ENCODE data around the gene TTC28. TPM values are rescaled to one million over a fixed set of nuclear protein-coding genes. Genes with fewer than 3 reads are reported as not detected.

TTC28 gene
- total and polyA plus RNA-seq, 10 of the 15 experiments (the other 5 are each of a cell fraction or from before 2014, with no cell fraction given), result 0.15 to 8.4 (median 1.4) TPM

GRCh38 chr22:28560046-28560742 is 119.4 kb downstream of the TTC28 start:
- RAD21 ChIA-PET (ENCODE audit: unreplicated experiment), result no interaction called here
- 62% methylated on average over 2 of the region's 2 CpGs for WGBS (ENCODE audit: insufficient coverage, insufficient replicate concordance, low lambda C conversion rate, missing lambda C conversion rate)
- intact Hi-C loops (cut with micrococcal nuclease; ENCODE audit: unreplicated experiment) (no loop called here), in situ Hi-C loops (cut with MboI) (no loop called here)
- Histone ChIP-seq H4K20me1 (ENCODE audit: control insufficient read depth, insufficient read depth) (no peaks in the 10 kb centered on the region), H3K4me3 (no peak overlapping the region), H2AFZ (ENCODE audit: control insufficient read depth, low read depth, low read length) (no peak overlapping the region), H3K9me3 (replicated peaks; ENCODE audit: control insufficient read depth, insufficient read depth, low read length) (no peaks in the 10 kb centered on the region), H3K79me2 (ENCODE audit: control insufficient read depth, insufficient read depth, low read length) (no peaks in the 10 kb centered on the region), H3K9ac (ENCODE audit: control insufficient read depth, insufficient read depth, low read length) (no peak overlapping the region), H3K27ac (ENCODE audit: control insufficient read depth, insufficient read depth) (no peak overlapping the region), H3K4me1 (ENCODE audit: control insufficient read depth, insufficient read depth, low read length) (no peaks in the 10 kb centered on the region), H3K27me3 (replicated peaks in 1 of 2; ENCODE audit: control insufficient read depth in 2 of 2, insufficient read depth in 2 of 2, low read length in 1 of 2) (no peaks in the 10 kb centered on the region; a peak in 1 of 4 replicates), H3K36me3 (ENCODE audit: control insufficient read depth in 2 of 2, insufficient read depth in 2 of 2, low read length in 1 of 2) (no peaks in the 10 kb centered on the region), H3K4me2 (ENCODE audit: control insufficient read depth, insufficient read depth) (no peak overlapping the region)
- FAIRE-seq (no peak), ATAC-seq (no peak), DNase-seq (ENCODE audit: low read depth, low spot score) (no peak)
- POLR2A ChIA-PET, result no interaction called here
- SMC1A ChIA-PET (ENCODE audit: uncharacterized antibody, unreplicated experiment), result no interaction called here
- CTCF ChIA-PET, result no interaction called here
- TF ChIP-seq HCFC1 (IDR thresholded peaks at IDR 0.05; ENCODE audit: low read length) (no peak), PML (IDR thresholded peaks at IDR 0.05; ENCODE audit: low read length) (no peak), IKZF2 (IDR thresholded peaks at IDR 0.05) (no peak), MYB (IDR thresholded peaks at IDR 0.05; ENCODE audit: borderline replicate concordance, low read depth, low read length) (no peak), ZBTB40 (IDR thresholded peaks at IDR 0.05; ENCODE audit: borderline replicate concordance) (no peak), BRCA1 (IDR thresholded peaks at IDR 0.05; ENCODE audit: low read depth, low read length) (no peak), TCF12 (IDR thresholded peaks at IDR 0.05; ENCODE audit: low read depth, low read length) (no peak), POLR2AphosphoS5 (IDR thresholded peaks at IDR 0.05; ENCODE audit: low read length) (no peak), NFYB (IDR thresholded peaks at IDR 0.05; ENCODE audit: insufficient read depth, low read depth, low read length) (no peak), RBBP5 (conservative IDR thresholded peaks at IDR 0.05) (no peak), ETV6 (conservative IDR thresholded peaks at IDR 0.05 in 1 of 2, IDR thresholded peaks at IDR 0.05 in 1 of 2; ENCODE audit: borderline replicate concordance in 1 of 2, low read depth in 1 of 2) (no peak), MLLT1 (IDR thresholded peaks at IDR 0.05) (no peak), SKIL (IDR thresholded peaks at IDR 0.05; ENCODE audit: low read depth, poor library complexity, severe bottlenecking) (no peak), KLF5 (IDR thresholded peaks at IDR 0.05; ENCODE audit: partially characterized antibody) (no peak)
- BruUV-seq (replicated peaks), result no TSS peak

Measured in GM12878 (cell line).